ENCODE data around the gene CPNE5. TPM values are rescaled to one million over a fixed set of nuclear protein-coding genes. Genes with fewer than 3 reads are reported as not detected.

Gene CPNE5
- polyA plus RNA-seq, 3 donors: 0.47 to 0.85 (median 0.82) TPM

DNA sequence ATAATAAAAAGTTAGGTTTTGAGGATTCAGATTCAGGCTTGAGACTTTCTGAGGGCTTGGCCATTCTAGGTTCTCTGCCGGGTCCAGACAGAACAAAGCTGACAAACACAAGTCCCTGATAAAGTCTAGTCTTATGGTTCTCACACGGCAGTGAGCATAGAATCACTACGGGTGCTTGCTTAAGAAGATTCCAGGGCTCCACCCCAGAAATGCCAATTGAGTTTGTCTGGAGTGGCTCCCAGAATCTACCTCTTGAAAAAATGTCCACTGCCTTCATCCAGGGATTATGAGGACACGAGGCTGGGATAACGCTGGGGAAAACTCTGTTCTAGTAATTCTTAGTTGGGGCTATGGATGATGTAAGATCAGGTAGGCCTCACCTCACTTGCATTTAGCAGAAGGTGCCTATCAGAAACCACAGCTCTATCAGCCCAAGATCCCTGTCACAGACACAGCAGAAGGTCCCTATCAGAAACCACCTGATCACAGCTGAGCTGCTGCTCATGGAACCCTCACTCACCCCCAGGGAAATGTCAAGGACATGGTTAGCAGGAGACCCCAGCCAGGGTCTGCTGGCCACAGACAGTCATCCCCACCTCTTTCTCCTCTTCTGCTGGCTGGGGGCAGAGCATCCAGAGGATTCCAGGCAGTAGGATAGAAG is 89.3 kb downstream of the CPNE5 start:
- Histone ChIP-seq H3K4me1 (ENCODE audit: control insufficient read depth in 1 of 2, insufficient read depth in 2 of 2, low read length in 2 of 2) (peaks cover 42% of the 10 kb centered on the region in 2 donors), H3K4me2 (replicated peaks; ENCODE audit: extremely low read depth, low read length, poor library complexity, severe bottlenecking) (no peak overlapping the region), H3K36me3 (replicated peaks in 1 of 2; ENCODE audit: control insufficient read depth in 1 of 2, insufficient read depth in 2 of 2, low read length in 2 of 2) (no peaks in the 10 kb centered on the region), H2AFZ (ENCODE audit: insufficient read depth, low read depth, low read length, poor library complexity, severe bottlenecking) (no peak overlapping the region), H3K27ac (ENCODE audit: low read depth in 1 of 2, low read length in 2 of 2) (no peak overlapping the region), H3K9me3 (replicated peaks in 1 of 2; ENCODE audit: control insufficient read depth in 1 of 2, insufficient read depth in 1 of 2, low read length in 2 of 2) (peaks cover 18 to 24% of the 10 kb centered on the region in 2 donors), H3K4me3 (replicated peaks in 1 of 3; ENCODE audit: low read depth in 2 of 3, low read length in 3 of 3) (no peak overlapping the region), H3K9ac (ENCODE audit: insufficient read depth, low read length, poor library complexity, severe bottlenecking) (no peak overlapping the region), H3K79me2 (ENCODE audit: insufficient read depth, low read length) (no peaks in the 10 kb centered on the region), H3K27me3 (ENCODE audit: control insufficient read depth in 2 of 2, insufficient read depth in 2 of 2, low read length in 2 of 2) (no peaks in the 10 kb centered on the region), H4K20me1 (ENCODE audit: insufficient read depth, low read length) (no peaks in the 10 kb centered on the region)
- no peak for TF ChIP-seq CTCF (IDR thresholded peaks at IDR 0.05)
- H3K4me3 Mint-ChIP-seq: no peak overlapping the region
- peaks cover 13 to 27% (median 20%) of the 10 kb centered on the region in 7 donors for H3K9me3 Mint-ChIP-seq
- H3K27ac Mint-ChIP-seq: peak overlapping the region in 1 of 7 donors; percentile 35
- intact Hi-C loops (cut with micrococcal nuclease): no loop called here
- 87% methylated on average over 4 of the region's 5 CpGs for WGBS (ENCODE audit: insufficient coverage)
- peaks cover 6 to 13% of the 10 kb centered on the region in 2 donors for H3K36me3 Mint-ChIP-seq
- H3K27me3 Mint-ChIP-seq (ENCODE audit: low read depth in 3 of 3): peaks cover 1 to 8% (median 6%) of the 10 kb centered on the region in 3 donors
- peaks cover 43% of the 10 kb centered on the region for H3K4me1 Mint-ChIP-seq
- no peak for DNase-seq

DNA sequence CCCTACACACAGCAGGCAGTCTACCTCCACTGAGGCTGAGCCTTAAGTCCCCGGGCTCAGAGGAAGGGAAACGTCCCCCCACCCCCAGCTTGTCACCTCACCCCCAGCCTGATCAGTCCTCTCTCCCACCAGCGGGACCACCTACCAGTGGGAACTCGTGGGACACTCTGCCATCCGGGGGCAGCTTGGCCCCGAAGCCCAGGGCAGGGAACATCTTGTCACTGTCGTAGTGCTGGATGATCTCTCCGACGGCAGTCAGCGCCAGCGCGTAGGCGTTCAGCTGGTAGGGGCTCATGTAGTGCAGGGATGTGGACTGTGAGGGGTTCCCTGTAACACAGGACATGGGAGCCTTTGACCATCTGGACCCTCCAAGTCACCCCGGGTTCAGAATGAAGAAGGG is 93.0 kb downstream of the CPNE5 start:
- H3K27ac Mint-ChIP-seq: no peak overlapping the region
- Histone ChIP-seq H3K27me3 (ENCODE audit: control insufficient read depth in 2 of 2, insufficient read depth in 2 of 2, low read length in 2 of 2) (no peaks in the 10 kb centered on the region), H3K4me3 (replicated peaks in 1 of 3; ENCODE audit: low read depth in 2 of 3, low read length in 3 of 3) (no peak overlapping the region), H3K9ac (ENCODE audit: insufficient read depth, low read length, poor library complexity, severe bottlenecking) (no peak overlapping the region), H2AFZ (ENCODE audit: insufficient read depth, low read depth, low read length, poor library complexity, severe bottlenecking) (no peak overlapping the region), H4K20me1 (ENCODE audit: insufficient read depth, low read length) (no peaks in the 10 kb centered on the region), H3K9me3 (replicated peaks in 1 of 2; ENCODE audit: control insufficient read depth in 1 of 2, insufficient read depth in 1 of 2, low read length in 2 of 2) (peaks cover 18 to 24% of the 10 kb centered on the region in 2 donors), H3K36me3 (replicated peaks in 1 of 2; ENCODE audit: control insufficient read depth in 1 of 2, insufficient read depth in 2 of 2, low read length in 2 of 2) (no peaks in the 10 kb centered on the region), H3K4me2 (replicated peaks; ENCODE audit: extremely low read depth, low read length, poor library complexity, severe bottlenecking) (no peak overlapping the region), H3K27ac (ENCODE audit: low read depth in 1 of 2, low read length in 2 of 2) (no peak overlapping the region), H3K4me1 (ENCODE audit: control insufficient read depth in 1 of 2, insufficient read depth in 2 of 2, low read length in 2 of 2) (peaks cover 17 to 23% of the 10 kb centered on the region in 2 donors), H3K79me2 (ENCODE audit: insufficient read depth, low read length) (no peaks in the 10 kb centered on the region)
- WGBS (ENCODE audit: insufficient coverage): 87% methylated on average over 10 of the region's 14 CpGs
- H3K36me3 Mint-ChIP-seq: peaks cover 3 to 9% of the 10 kb centered on the region in 2 donors
- peaks cover 13 to 27% (median 20%) of the 10 kb centered on the region in 7 donors for H3K9me3 Mint-ChIP-seq
- no peak for TF ChIP-seq CTCF (IDR thresholded peaks at IDR 0.05)
- DNase-seq: no peak
- intact Hi-C loops (cut with micrococcal nuclease): no loop called here
- H3K4me3 Mint-ChIP-seq: peak overlapping the region in 1 of 2 donors; percentile 17
- peaks cover 21% of the 10 kb centered on the region for H3K4me1 Mint-ChIP-seq
- H3K27me3 Mint-ChIP-seq (ENCODE audit: low read depth in 3 of 3): peaks cover 4 to 10% (median 5%) of the 10 kb centered on the region in 3 donors

Measured in CD14-positive monocyte (primary cell).